H1 (cell line): ENCODE measurements around the gene RHO. TPM values are rescaled to one million over a fixed set of nuclear protein-coding genes. Genes with fewer than 3 reads are reported as not detected.

Experiments
- CTCF ChIA-PET: fragments of 300-600 bp; sonication (Branson Sonifier 250); formaldehyde crosslinking; loops from one replicate; lab custom pipeline; 2021; ENCODE audit not compliant: partially characterized antibody; lab: Charles Lee
- POLR2A ChIA-PET: fragments of 300-600 bp; sonication (Branson Sonifier 250); formaldehyde crosslinking; loops from one replicate; lab custom pipeline; 2021; ENCODE audit warnings: inconsistent platforms; ENCODE audit not compliant: partially characterized antibody; lab: Charles Lee
- DNase-seq, 2 experiments: peaks; one replicate each; pipeline versions ENCODE4 v3.0.0 to v3.0.0-alpha.2; 2010 to 2022; ENCODE audit warnings: low spot score in 2 of 2, low read depth in 1 of 2, mixed read lengths in 1 of 2
- FAIRE-seq: peaks from 2 replicates; lab custom pipeline; 2011; peaks lifted over from hg19 to GRCh38; lab: Jason Lieb, UNC
- H2AFZ ChIP-seq: 2 replicates; pipeline ENCODE4 v1.8.1; 2012; ENCODE audit warnings: low read length, inconsistent platforms
- H2AK5ac ChIP-seq: 2 replicates; pipeline ENCODE4 v1.6.1; 2013; ENCODE audit warnings: low read depth, low read length
- H2BK120ac ChIP-seq: replicated peaks from 2 replicates; pipeline ENCODE3; 2013; ENCODE audit warnings: low read depth, low read length, inconsistent platforms
- H2BK12ac ChIP-seq: 2 replicates; pipeline ENCODE4 v1.6.1; 2013; ENCODE audit warnings: low read depth, low read length
- H2BK15ac ChIP-seq: 2 replicates; pipeline ENCODE4 v1.6.1; 2013; ENCODE audit warnings: low read length
- H2BK20ac ChIP-seq: 2 replicates; pipeline ENCODE4 v1.6.1; 2013; ENCODE audit warnings: low read length
- H2BK5ac ChIP-seq: 2 replicates; pipeline ENCODE4 v1.6.1; 2013; ENCODE audit warnings: low read depth, low read length
- H3K14ac ChIP-seq: 2 replicates; pipeline ENCODE4 v1.6.1; 2013; ENCODE audit warnings: inconsistent platforms; ENCODE audit not compliant: insufficient read length
- H3K18ac ChIP-seq: 2 replicates; pipeline ENCODE4 v1.6.1; 2013; ENCODE audit warnings: low read length; ENCODE audit errors: extremely low read depth
- H3K23ac ChIP-seq: 2 replicates; pipeline ENCODE4 v1.6.1; 2013; ENCODE audit warnings: inconsistent platforms; ENCODE audit not compliant: insufficient read length
- H3K23me2 ChIP-seq: 2 replicates; pipeline ENCODE4 v1.6.1; 2013; ENCODE audit warnings: low read depth, low read length
- H3K27ac ChIP-seq: 2 replicates; pipeline ENCODE4 v1.6.1; 2011; ENCODE audit warnings: low read depth, low read length, inconsistent platforms
- H3K27me3 ChIP-seq, 4 experiments: replicated peaks in 1 of 4; 1 replicate in 1 of 4; 2 replicates in 3 of 4; pipeline versions ENCODE4 v1.6.1 to v1.8.1; 2011 to 2013; ENCODE audit warnings: low read length in 3 of 4, mild to moderate bottlenecking in 3 of 4, inconsistent platforms in 2 of 4, mixed read lengths in 2 of 4, moderate library complexity in 1 of 4; ENCODE audit not compliant: control insufficient read depth in 3 of 4, insufficient read depth in 3 of 4; ENCODE audit errors: extremely low read depth in 1 of 4
- H3K36me3 ChIP-seq, 4 experiments: 2 replicates each; pipeline versions ENCODE4 v1.6.1 to v1.8.1; 2011 to 2013; ENCODE audit warnings: mild to moderate bottlenecking in 4 of 4, low read length in 3 of 4, moderate library complexity in 2 of 4, control low read depth in 1 of 4, inconsistent platforms in 1 of 4; ENCODE audit not compliant: insufficient read depth in 4 of 4, control insufficient read depth in 2 of 4
- H3K4ac ChIP-seq: replicated peaks from 2 replicates; pipeline ENCODE3; 2013; ENCODE audit warnings: low read length, low read depth, mixed read lengths, inconsistent platforms; ENCODE audit not compliant: insufficient read length
- H3K4me1 ChIP-seq, 4 experiments: replicated peaks in 1 of 4; 1 replicate in 1 of 4; 2 replicates in 3 of 4; pipeline versions ENCODE4 v1.6.1 to v1.8.1; 2011 to 2013; ENCODE audit warnings: low read length in 3 of 4, inconsistent platforms in 2 of 4, mixed read lengths in 1 of 4; ENCODE audit not compliant: insufficient read depth in 4 of 4, control insufficient read depth in 3 of 4
- H3K4me2 ChIP-seq, 2 experiments: 2 replicates each; pipeline versions ENCODE4 v1.6.1 to v1.8.1; 2011 to 2013; ENCODE audit warnings: low read depth in 2 of 2, low read length in 2 of 2, control low read depth in 1 of 2, inconsistent platforms in 1 of 2, mild to moderate bottlenecking in 1 of 2; ENCODE audit not compliant: insufficient read depth in 1 of 2
- H3K4me3 ChIP-seq, 4 experiments: fragments of 200-600, 300-600 bp in 1 of 4; sonication (generic), shearing (Covaris generic), sonication (Bioruptor Twin) in 1 of 4; 2 replicates each; pipeline versions ENCODE4 v1.5.1 to v1.8.1; 2011 to 2016; ENCODE audit warnings: low read length in 4 of 4, low read depth in 3 of 4, control low read depth in 2 of 4, inconsistent platforms in 2 of 4, mild to moderate bottlenecking in 2 of 4, mixed read lengths in 1 of 4, moderate library complexity in 1 of 4; ENCODE audit not compliant: insufficient read depth in 2 of 4; ENCODE audit errors: extremely low read depth in 1 of 4
- H3K56ac ChIP-seq: replicated peaks from 2 replicates; pipeline ENCODE3; 2013; ENCODE audit warnings: low read depth, mild to moderate bottlenecking, mixed read lengths, low read length, inconsistent platforms; ENCODE audit not compliant: insufficient read length
- H3K79me1 ChIP-seq: 2 replicates; pipeline ENCODE4 v1.6.1; 2013; ENCODE audit warnings: low read depth, low read length, control low read depth
- H3K79me2 ChIP-seq, 2 experiments: 2 replicates each; pipeline versions ENCODE4 v1.6.1 to v1.8.1; 2012 to 2013; ENCODE audit warnings: low read length in 2 of 2, mild to moderate bottlenecking in 2 of 2, inconsistent platforms in 1 of 2; ENCODE audit not compliant: insufficient read depth in 2 of 2, control insufficient read depth in 1 of 2
- H3K9ac ChIP-seq, 4 experiments: replicated peaks in 1 of 4; 1 replicate in 1 of 4; 2 replicates in 3 of 4; pipeline versions ENCODE4 v1.6.1 to v1.8.1; 2011 to 2013; ENCODE audit warnings: low read depth in 3 of 4, low read length in 3 of 4, control low read depth in 2 of 4, mild to moderate bottlenecking in 2 of 4, moderate library complexity in 2 of 4, inconsistent platforms in 1 of 4; ENCODE audit errors: extremely low read depth in 1 of 4
- H3K9me3 ChIP-seq, 2 experiments: 2 replicates each; pipeline versions ENCODE4 v1.6.1 to v1.8.1; 2012 to 2013; ENCODE audit warnings: mild to moderate bottlenecking in 2 of 2, moderate library complexity in 2 of 2, control low read depth in 1 of 2, inconsistent platforms in 1 of 2, low read depth in 1 of 2, low read length in 1 of 2, mixed read lengths in 1 of 2; ENCODE audit not compliant: insufficient read depth in 2 of 2
- H4K20me1 ChIP-seq, 2 experiments: replicated peaks in 1 of 2; 2 replicates each; pipeline versions ENCODE3 to v1.8.1; 2011 to 2013; ENCODE audit warnings: inconsistent platforms in 2 of 2, low read length in 2 of 2, mild to moderate bottlenecking in 1 of 2; ENCODE audit not compliant: insufficient read depth in 2 of 2, control insufficient read depth in 1 of 2
- H4K5ac ChIP-seq: 2 replicates; pipeline ENCODE4 v1.6.1; 2013; ENCODE audit warnings: low read length, low read depth, mixed read lengths, inconsistent platforms; ENCODE audit not compliant: insufficient read length
- H4K8ac ChIP-seq: 2 replicates; pipeline ENCODE4 v1.8.0; 2013; ENCODE audit warnings: mild to moderate bottlenecking, moderate library complexity, low read length, inconsistent platforms; ENCODE audit not compliant: insufficient read depth; ENCODE audit errors: extremely low read depth
- H4K91ac ChIP-seq: replicated peaks from 2 replicates; pipeline ENCODE3; 2013; ENCODE audit warnings: low read length, mixed read lengths, inconsistent platforms; ENCODE audit not compliant: insufficient read length
- ATF3 ChIP-seq: IDR thresholded peaks from 2 replicates; pipeline ENCODE4 v1.6.1; 2011; ENCODE audit warnings: low read depth, mild to moderate bottlenecking, low read length; ENCODE audit not compliant: insufficient read depth
- EZH2 ChIP-seq: fragments of 200-600 bp; sonication (generic); IDR thresholded peaks from 2 replicates; pipeline ENCODE4 v1.7.1; 2012; ENCODE audit warnings: low read depth, mild to moderate bottlenecking, moderate library complexity, low read length, inconsistent platforms; ENCODE audit not compliant: severe bottlenecking
- FOSL1 ChIP-seq: IDR thresholded peaks from 2 replicates; pipeline ENCODE4 v1.6.1; 2011; ENCODE audit warnings: mild to moderate bottlenecking, low read depth, low read length, moderate library complexity; ENCODE audit not compliant: insufficient read depth
- GTF2F1 ChIP-seq: IDR thresholded peaks from 2 replicates; pipeline ENCODE4 v1.6.1; 2012; ENCODE audit warnings: low read depth, low read length, improper control_type of control experiment, borderline replicate concordance
- HDAC2 ChIP-seq, 2 experiments: fragments of 300-600 bp in 1 of 2; sonication (generic) in 1 of 2; IDR thresholded peaks; 2 replicates each; pipeline ENCODE4 v1.6.1; 2011 to 2012; ENCODE audit warnings: low read depth in 2 of 2, low read length in 2 of 2, mild to moderate bottlenecking in 2 of 2, moderate library complexity in 2 of 2, borderline replicate concordance in 1 of 2, inconsistent platforms in 1 of 2
- RBBP5 ChIP-seq: IDR thresholded peaks from 2 replicates; pipeline ENCODE4 v1.7.1; 2012; ENCODE audit warnings: low read depth, mild to moderate bottlenecking, inconsistent platforms, low read length, moderate library complexity, borderline replicate concordance
- SRF ChIP-seq: IDR thresholded peaks from 2 replicates; pipeline ENCODE4 v1.6.1; 2011; ENCODE audit warnings: mild to moderate bottlenecking, low read depth, low read length, moderate library complexity
- TAF7 ChIP-seq: optimal IDR thresholded peaks from 2 replicates; pipeline ENCODE3; 2011; ENCODE audit warnings: low read depth, mild to moderate bottlenecking, inconsistent platforms, low read length, moderate library complexity, borderline replicate concordance
- TCF12 ChIP-seq: IDR thresholded peaks from 2 replicates; pipeline ENCODE4 v1.6.1; 2011; ENCODE audit warnings: low read depth, mild to moderate bottlenecking, low read length
- TEAD4 ChIP-seq: IDR thresholded peaks from 2 replicates; pipeline ENCODE4 v1.6.1; 2012; ENCODE audit warnings: low read depth, low read length, inconsistent platforms, mixed read lengths
- YY1 ChIP-seq: IDR thresholded peaks from 2 replicates; pipeline ENCODE4 v1.6.1; 2011; ENCODE audit warnings: low read depth, mild to moderate bottlenecking, low read length
- ZNF274 ChIP-seq: IDR thresholded peaks from 2 replicates; pipeline ENCODE4 v1.7.0; 2012; ENCODE audit warnings: low read length, borderline replicate concordance; ENCODE audit errors: extremely low read depth
- WGBS, 2 experiments: shearing (Covaris generic) in 1 of 2; methylation state at CpG; one replicate each; pipeline versions ENCODE4 v1.1.6 to v1.1.7; 2013 to 2015; ENCODE audit warnings: low lambda C conversion rate in 2 of 2, mixed read lengths in 2 of 2, inconsistent platforms in 1 of 2, low coverage in 1 of 2, missing lambda C conversion rate in 1 of 2; ENCODE audit not compliant: insufficient replicate concordance in 2 of 2, insufficient coverage in 1 of 2, insufficient read length in 1 of 2; ENCODE audit errors: extremely low coverage in 1 of 2, missing lambda C conversion rate in 1 of 2; 5-methylcytosine and 5-hydroxymethylcytosine counted together
- polyA plus RNA-seq, 7 experiments: library from polyadenylated mRNA; depleted of rRNA in 3 of 7; stranded (reverse) in 5 of 7; unstranded in 2 of 7; fragments of >200 nt in 5 of 7; fragments of 200-250 nt in 2 of 7; gene quantifications; 1 replicate in 5 of 7; 2 replicates in 1 of 7; 4 replicates in 1 of 7; pipeline versions ENCODE4 v1.2.1 to v1.2.3, GENCODE V29; 2011 to 2013; ENCODE audit warnings: missing spikeins in 2 of 7, mixed read lengths in 2 of 7
- total RNA-seq: library from RNA; stranded (reverse); fragmentation: NEBNext Ultra II Directional; extraction: Animal tissue kit (Norgen Biotek cat#: 25700); gene quantifications from 2 replicates; pipeline ENCODE4 v1.2.1, GENCODE V29; 2021

The RHO gene
- total and polyA plus RNA-seq, 2 of the 8 experiments (the other 6 are each of a cell fraction or from before 2014, with no cell fraction given): not detected

GRCh38 chr3:129527262-129527661 is 1.2 kb upstream of the RHO start:
- Histone ChIP-seq H2BK20ac (no peak overlapping the region), H3K4me3 (no peak overlapping the region), H2BK120ac (no peak overlapping the region), H3K56ac (no peak overlapping the region), H3K79me1 (no peaks in the 10 kb centered on the region), H4K91ac (no peak overlapping the region), H3K9me3 (no peaks in the 10 kb centered on the region), H4K8ac (no peak overlapping the region; the same call in 1 of the 2 replicates), H3K27me3 (no peaks in the 10 kb centered on the region), H3K14ac (no peak overlapping the region), H3K9ac (no peak overlapping the region), H2AK5ac (no peak overlapping the region), H4K5ac (no peak overlapping the region), H2AFZ (0 out of 2 replicates have a peak overlapping the region, but pooled peaks have one; percentile 9), H2BK15ac (no peak overlapping the region), H3K4me1 (peaks cover 3 to 21% (median 9%) of the 10 kb centered on the region in 4 experiments), H3K4ac (no peak overlapping the region), H3K4me2 (no peak overlapping the region), H2BK12ac (peak overlapping the region; percentile 68; the same call in 1 of the 2 replicates), H3K23ac (no peak overlapping the region), H3K79me2 (no peaks in the 10 kb centered on the region), H4K20me1 (no peaks in the 10 kb centered on the region), H2BK5ac (no peak overlapping the region), H3K18ac (peak overlapping the region; percentile 60; the same call in 1 of the 2 replicates), H3K27ac (no peak overlapping the region), H3K23me2 (peaks cover 2% of the 10 kb centered on the region; the same call in 1 of the 2 replicates), H3K36me3 (no peaks in the 10 kb centered on the region)
- WGBS, 2 experiments: 92% methylated on average over 11 of the region's 11 CpGs; no CpG with 5 or more reads in 1 of the 2 experiments
- TF ChIP-seq TEAD4 (no peak), HDAC2 (IDR thresholded peaks at IDR 0.05; ENCODE audit: borderline replicate concordance in 1 of 2, low read depth in 2 of 2, low read length in 2 of 2) (no peak), ATF3 (no peak), FOSL1 (no peak), EZH2 (no peak), SRF (no peak), YY1 (no peak), GTF2F1 (no peak), RBBP5 (no peak), ZNF274 (no peak), TAF7 (no peak), TCF12 (no peak)
- DNase-seq (no peak), FAIRE-seq (no peak)
- CTCF ChIA-PET: interaction anchor here (1.2 to 1.7 kb wide), 3 partner anchors 13 to 82 kb away, joined by 3 to 6 read pairs (median 4); no protein-coding TSS in a partner anchor
- POLR2A ChIA-PET: interaction anchor here (0.7 to 2.7 kb wide), 8 partner anchors 9 to 67 kb away, joined by 3 to 12 read pairs (median 4); no protein-coding TSS in a partner anchor
